MG63 (cell line): ENCODE results near the gene WWOX. TPM values are rescaled to one million over a fixed set of nuclear protein-coding genes. Genes with fewer than 3 reads are reported as not detected.

Experiments
- DNase-seq: peaks from one replicate; pipeline ENCODE4 v3.0.0-alpha.2; 2020
- H3K27me3 ChIP-seq: fragments of 250-450 bp; sonication (Bioruptor Pico); 2 replicates; pipeline ENCODE4 v1.5.1; 2020; ENCODE audit warnings: mild to moderate bottlenecking, moderate library complexity
- H3K36me3 ChIP-seq: fragments of 250-450 bp; sonication (Bioruptor Pico); 2 replicates; pipeline ENCODE4 v1.5.1; 2020; ENCODE audit warnings: mild to moderate bottlenecking, moderate library complexity
- H3K4me3 ChIP-seq: fragments of 250-450 bp; sonication (Bioruptor Pico); 2 replicates; pipeline ENCODE4 v1.5.1; 2020; ENCODE audit warnings: mild to moderate bottlenecking, moderate library complexity
- H3K9me3 ChIP-seq: fragments of 250-450 bp; sonication (Bioruptor Pico); 2 replicates; pipeline ENCODE4 v1.5.1; 2020; ENCODE audit warnings: mild to moderate bottlenecking, moderate library complexity
- total RNA-seq: library from RNA; depleted of rRNA; stranded (reverse); fragments of >200 nt; shearing (Covaris generic); gene quantifications from 2 replicates; pipeline ENCODE4 v1.2.3, GENCODE V29; 2014; ENCODE audit warnings: low replicate concordance

The WWOX gene
- total RNA-seq, 1 experiment from 2014 or later: 11.4 TPM

- no peak for DNase-seq
- Histone ChIP-seq H3K27me3 (no peaks in the 10 kb centered on the region), H3K9me3 (no peaks in the 10 kb centered on the region), H3K4me3 (no peak overlapping the region), H3K36me3 (no peaks in the 10 kb centered on the region)
Measured at GRCh38 chr16:79066561-79066960, 967.1 kb downstream of the WWOX start.

- no peak overlapping the region for H3K4me3 ChIP-seq
- no peaks in the 10 kb centered on the region for H3K9me3 ChIP-seq
- no peaks in the 10 kb centered on the region for H3K36me3 ChIP-seq
- DNase-seq: peak; percentile 29
- no peaks in the 10 kb centered on the region for H3K27me3 ChIP-seq
Measured at GRCh38 chr16:79067600-79067999, 968.1 kb downstream of the WWOX start.

GRCh38 chr16:79069121-79069520 lies 969.7 kb downstream of the WWOX start:
- no peaks in the 10 kb centered on the region for H3K27me3 ChIP-seq
- no peak overlapping the region for H3K4me3 ChIP-seq
- no peaks in the 10 kb centered on the region for H3K36me3 ChIP-seq
- no peaks in the 10 kb centered on the region for H3K9me3 ChIP-seq
- no peak for DNase-seq

- H3K27me3 ChIP-seq: no peaks in the 10 kb centered on the region
Measured at GRCh38 chr16:79069633-79070032, 970.2 kb downstream of the WWOX start.

GRCh38 chr16:79071424-79071823 lies 972.0 kb downstream of the WWOX start:
- Histone ChIP-seq H3K36me3 (no peaks in the 10 kb centered on the region), H3K9me3 (no peaks in the 10 kb centered on the region), H3K27me3 (no peaks in the 10 kb centered on the region), H3K4me3 (no peak overlapping the region)
- DNase-seq: no peak

More at GRCh38 chr16:79069633-79070032, 970.2 kb downstream of the WWOX start:
- H3K36me3 ChIP-seq: no peaks in the 10 kb centered on the region
- H3K4me3 ChIP-seq: no peak overlapping the region
- H3K9me3 ChIP-seq: no peaks in the 10 kb centered on the region
- no peak for DNase-seq

- Histone ChIP-seq H3K27me3 (no peaks in the 10 kb centered on the region), H3K36me3 (no peaks in the 10 kb centered on the region), H3K4me3 (no peak overlapping the region), H3K9me3 (no peaks in the 10 kb centered on the region)
- DNase-seq: no peak
Measured at GRCh38 chr16:79072517-79072916, 973.1 kb downstream of the WWOX start.

- Histone ChIP-seq H3K27me3 (no peaks in the 10 kb centered on the region), H3K4me3 (no peak overlapping the region), H3K9me3 (no peaks in the 10 kb centered on the region), H3K36me3 (no peaks in the 10 kb centered on the region)
- no peak for DNase-seq
Measured at GRCh38 chr16:79073566-79073965, 974.1 kb downstream of the WWOX start.

GRCh38 chr16:79074541-79074940 lies 975.1 kb downstream of the WWOX start:
- no peak for DNase-seq
- Histone ChIP-seq H3K36me3 (no peaks in the 10 kb centered on the region), H3K27me3 (no peaks in the 10 kb centered on the region), H3K4me3 (no peak overlapping the region), H3K9me3 (no peaks in the 10 kb centered on the region)

GRCh38 chr16:79074951-79075350 lies 975.5 kb downstream of the WWOX start:
- H3K4me3 ChIP-seq: no peak overlapping the region
- DNase-seq: no peak
- no peaks in the 10 kb centered on the region for H3K27me3 ChIP-seq
- no peaks in the 10 kb centered on the region for H3K36me3 ChIP-seq
- no peaks in the 10 kb centered on the region for H3K9me3 ChIP-seq

- H3K36me3 ChIP-seq: no peaks in the 10 kb centered on the region
- no peak for DNase-seq
- no peaks in the 10 kb centered on the region for H3K27me3 ChIP-seq
- no peak overlapping the region for H3K4me3 ChIP-seq
- H3K9me3 ChIP-seq: no peaks in the 10 kb centered on the region
Measured at GRCh38 chr16:79076047-79076767, 976.8 kb downstream of the WWOX start.

- no peak overlapping the region for H3K4me3 ChIP-seq
- H3K27me3 ChIP-seq: no peaks in the 10 kb centered on the region
- DNase-seq: no peak
- no peaks in the 10 kb centered on the region for H3K36me3 ChIP-seq
- no peaks in the 10 kb centered on the region for H3K9me3 ChIP-seq
Measured at GRCh38 chr16:79077346-79077745, 977.9 kb downstream of the WWOX start.

GRCh38 chr16:79079656-79080420 lies 980.4 kb downstream of the WWOX start:
- Histone ChIP-seq H3K4me3 (no peak overlapping the region), H3K36me3 (no peaks in the 10 kb centered on the region), H3K9me3 (no peaks in the 10 kb centered on the region), H3K27me3 (no peaks in the 10 kb centered on the region)
- DNase-seq: no peak

- DNase-seq: no peak
- no peaks in the 10 kb centered on the region for H3K27me3 ChIP-seq
- H3K4me3 ChIP-seq: no peak overlapping the region
Measured at GRCh38 chr16:79081297-79082066, 982.0 kb downstream of the WWOX start.

GRCh38 chr16:79082970-79083369 lies 983.5 kb downstream of the WWOX start:
- Histone ChIP-seq H3K36me3 (no peaks in the 10 kb centered on the region), H3K27me3 (no peaks in the 10 kb centered on the region), H3K9me3 (no peaks in the 10 kb centered on the region), H3K4me3 (no peak overlapping the region)
- DNase-seq: no peak

More at GRCh38 chr16:79081297-79082066, 982.0 kb downstream of the WWOX start:
- H3K9me3 ChIP-seq: no peaks in the 10 kb centered on the region
- no peaks in the 10 kb centered on the region for H3K36me3 ChIP-seq

- DNase-seq: no peak
- no peak overlapping the region for H3K4me3 ChIP-seq
- no peaks in the 10 kb centered on the region for H3K27me3 ChIP-seq
- no peaks in the 10 kb centered on the region for H3K36me3 ChIP-seq
- H3K9me3 ChIP-seq: no peaks in the 10 kb centered on the region
Measured at GRCh38 chr16:79083508-79084299, 984.2 kb downstream of the WWOX start.

GRCh38 chr16:79088971-79089370 lies 989.5 kb downstream of the WWOX start:
- no peak overlapping the region for H3K4me3 ChIP-seq
- no peak for DNase-seq
- H3K36me3 ChIP-seq: no peaks in the 10 kb centered on the region
- H3K27me3 ChIP-seq: no peaks in the 10 kb centered on the region
- no peaks in the 10 kb centered on the region for H3K9me3 ChIP-seq
